PC-3 (cell line): ENCODE measurements around the gene ELMO2. TPM values are rescaled to one million over a fixed set of nuclear protein-coding genes. Genes with fewer than 3 reads are reported as not detected.

Experiments
- ATAC-seq: fragments of 200-7000 bp; cut with Tn5 transposase; 2 replicates; pipeline ENCODE4 v1.9.1; 2020; ENCODE audit warnings: mild to moderate bottlenecking, moderate library complexity
- BruUV-seq: library from RNA; stranded (reverse); fragments of 400-500 nt; replicated peaks from 2 replicates; lab custom pipeline; 2021; lab: Mats Ljungman, UMichigan
- CTCF ChIA-PET: fragments of 300-600 bp; sonication (Branson Sonifier 250); formaldehyde crosslinking; loops from one replicate; lab custom pipeline; 2022; ENCODE audit warnings: antibody characterized with exemption; lab: Charles Lee
- POLR2A ChIA-PET: fragments of 300-600 bp; sonication (Branson Sonifier 250); formaldehyde crosslinking; loops from one replicate; lab custom pipeline; 2022; ENCODE audit warnings: antibody characterized with exemption; ENCODE audit not compliant: unreplicated experiment; lab: Charles Lee
- DNase-seq: peaks from one replicate; pipeline ENCODE4 v3.0.0-alpha.2; 2015
- H2AFZ ChIP-seq: fragments of 300-600 bp; sonication (generic); 2 replicates; pipeline ENCODE4 v1.6.0; 2016; ENCODE audit warnings: antibody characterized with exemption, low read length
- H3F3A ChIP-seq: fragments of 300-600 bp; sonication (generic); one replicate; pipeline ENCODE4 v1.6.0; 2017; ENCODE audit warnings: antibody characterized with exemption, low read length, control low read depth, mild to moderate bottlenecking; ENCODE audit not compliant: unreplicated experiment
- H3K27ac ChIP-seq: fragments of 300-600 bp; sonication (generic); 2 replicates; pipeline ENCODE4 v1.5.1; 2016; ENCODE audit warnings: mild to moderate bottlenecking, low read length
- H3K27me3 ChIP-seq: fragments of 300-600 bp; sonication (generic); 2 replicates; pipeline ENCODE4 v1.6.1; 2016; ENCODE audit warnings: low read length, mixed read lengths
- H3K36me3 ChIP-seq: fragments of 300-600 bp; sonication (generic); 2 replicates; pipeline ENCODE4 v1.6.1; 2016; ENCODE audit warnings: low read depth, mixed run types, low read length, mixed read lengths
- H3K4me1 ChIP-seq: fragments of 300-600 bp; sonication (generic); 2 replicates; pipeline ENCODE4 v1.5.1; 2016; ENCODE audit warnings: low read length; ENCODE audit not compliant: insufficient read depth
- H3K4me2 ChIP-seq: fragments of 300-600 bp; sonication (generic); 2 replicates; pipeline ENCODE4 v1.6.0; 2016; ENCODE audit warnings: low read length
- H3K4me3 ChIP-seq: fragments of 300-600 bp; sonication (generic); 2 replicates; pipeline ENCODE4 v1.5.1; 2016; ENCODE audit warnings: mild to moderate bottlenecking, low read length, mixed read lengths
- H3K79me2 ChIP-seq: fragments of 300-600 bp; sonication (generic); 2 replicates; pipeline ENCODE4 v1.6.1; 2017; ENCODE audit warnings: low read length, mixed read lengths
- H3K9ac ChIP-seq: fragments of 300-600 bp; sonication (generic); 2 replicates; pipeline ENCODE4 v1.6.0; 2016; ENCODE audit warnings: mild to moderate bottlenecking, low read length
- H3K9me2 ChIP-seq: fragments of 300-600 bp; sonication (generic); replicated peaks from 2 replicates; pipeline ENCODE4 v1.6.1; 2016; ENCODE audit warnings: mixed run types, low read length, mixed read lengths
- H3K9me3 ChIP-seq: fragments of 300-600 bp; sonication (generic); 2 replicates; pipeline ENCODE4 v1.6.1; 2016; ENCODE audit warnings: low read length, mixed read lengths
- H4K20me1 ChIP-seq: fragments of 300-600 bp; sonication (generic); 2 replicates; pipeline ENCODE4 v1.6.1; 2016; ENCODE audit warnings: low read length, mixed read lengths
- CTCF ChIP-seq: fragments of 300-600 bp; sonication (generic); conservative IDR thresholded peaks from 2 replicates; pipeline ENCODE4 v1.5.1; 2017; ENCODE audit warnings: antibody characterized with exemption, low read depth, mild to moderate bottlenecking, low read length
- EZH2 ChIP-seq: fragments of 300-600 bp; sonication (generic); IDR thresholded peaks from one replicate; pipeline ENCODE4 v1.6.1; 2017; ENCODE audit warnings: antibody characterized with exemption, mild to moderate bottlenecking, low read length; ENCODE audit not compliant: unreplicated experiment
- EZH2phosphoT487 ChIP-seq: fragments of 300-600 bp; sonication (generic); IDR thresholded peaks from 2 replicates; pipeline ENCODE4 v1.6.1; 2018; ENCODE audit warnings: mild to moderate bottlenecking, antibody characterized with exemption, low read length, borderline replicate concordance
- intact Hi-C: fragments of 100-400 bp; cut with micrococcal nuclease; formaldehyde crosslinking; loops from 2 replicates; pipeline ENCODE4 v1.9.0; 2023
- total RNA-seq: library from RNA; depleted of rRNA; stranded (reverse); fragments of >200 nt; gene quantifications from 2 replicates; pipeline ENCODE4 v1.2.3, GENCODE V29; 2014

The ELMO2 gene
- total RNA-seq, 1 experiment from 2014 or later: 29.0 TPM

DNA sequence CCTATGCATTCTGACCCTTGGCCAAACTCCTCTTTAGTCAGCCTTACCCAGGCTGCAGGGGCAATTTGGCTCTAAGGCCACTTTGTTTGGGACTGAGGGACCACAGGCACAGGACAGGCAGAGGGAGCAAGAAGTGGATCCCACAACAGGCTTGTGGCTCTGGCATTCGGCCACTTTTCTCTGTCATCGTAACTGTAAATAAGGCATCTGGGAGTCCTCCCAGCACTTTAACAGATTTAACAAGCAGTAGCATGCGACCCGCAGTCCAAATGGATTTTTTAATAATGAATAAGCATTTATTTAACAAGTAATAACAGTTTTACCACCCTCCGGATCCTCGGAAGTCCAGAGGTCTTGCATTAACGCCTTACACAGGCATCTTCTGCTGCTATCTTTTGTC lies 82.0 kb downstream of the ELMO2 start:
- no peak for TF ChIP-seq EZH2phosphoT487
- no peak for TF ChIP-seq EZH2
- POLR2A ChIA-PET: no interaction called here
- no peak overlapping the region for H3K9ac ChIP-seq
- no peak overlapping the region for H3K4me2 ChIP-seq
- no peaks in the 10 kb centered on the region for H3K9me3 ChIP-seq
- peaks cover 10% of the 10 kb centered on the region; the same call in 1 of the 2 replicates for H3K27me3 ChIP-seq
- no peak overlapping the region for H3K27ac ChIP-seq
- no peaks in the 10 kb centered on the region for H4K20me1 ChIP-seq
- H3F3A ChIP-seq: no peaks in the 10 kb centered on the region
- intact Hi-C loops: no loop called here
- peak; percentile 66 for ATAC-seq
- H2AFZ ChIP-seq: no peak overlapping the region
- no TSS peak for BruUV-seq
- CTCF ChIA-PET: interaction anchor here (0.6 to 0.7 kb wide), 2 partner anchors 51 to 284 kb away, joined by 3 read pairs; no protein-coding TSS in a partner anchor
- DNase-seq: peak; percentile 69
- H3K36me3 ChIP-seq: no peaks in the 10 kb centered on the region
- H3K9me2 ChIP-seq: no peaks in the 10 kb centered on the region
- no peak overlapping the region for H3K4me3 ChIP-seq
- H3K79me2 ChIP-seq: no peaks in the 10 kb centered on the region
- no peaks in the 10 kb centered on the region; the same call in 1 of the 2 replicates for H3K4me1 ChIP-seq

GRCh38 chr20:46323557-46323956 lies 82.9 kb downstream of the ELMO2 start:
- CTCF ChIA-PET: no interaction called here
- no peak for ATAC-seq
- POLR2A ChIA-PET: no interaction called here

GRCh38 chr20:46322641-46323040 lies 83.8 kb downstream of the ELMO2 start:
- no peaks in the 10 kb centered on the region for H3K79me2 ChIP-seq
- peak; percentile 32 for DNase-seq
- no peak overlapping the region for H3K9ac ChIP-seq
- no peaks in the 10 kb centered on the region for H3K36me3 ChIP-seq
- H3K9me3 ChIP-seq: no peaks in the 10 kb centered on the region
- no peaks in the 10 kb centered on the region for H3K9me2 ChIP-seq
- no peak overlapping the region for H2AFZ ChIP-seq
- POLR2A ChIA-PET: no interaction called here
- CTCF ChIA-PET: interaction anchor here (0.7 to 1.3 kb wide), 2 partner anchors 16 to 357 kb away, joined by 3 to 5 read pairs; no protein-coding TSS in a partner anchor
- peak; percentile 48 for ATAC-seq
- no TSS peak for BruUV-seq
- H3K27ac ChIP-seq: no peak overlapping the region
- no peaks in the 10 kb centered on the region for H3F3A ChIP-seq
- H3K4me2 ChIP-seq: no peak overlapping the region
- no peaks in the 10 kb centered on the region; the same call in 1 of the 2 replicates for H3K4me1 ChIP-seq
- intact Hi-C loops: no loop called here
- H3K27me3 ChIP-seq: peaks cover 15% of the 10 kb centered on the region; the same call in 1 of the 2 replicates
- no peaks in the 10 kb centered on the region for H4K20me1 ChIP-seq
- no peak for TF ChIP-seq EZH2phosphoT487
- TF ChIP-seq EZH2: no peak
- no peak for TF ChIP-seq CTCF
- H3K4me3 ChIP-seq: no peak overlapping the region

More at GRCh38 chr20:46323557-46323956, 82.9 kb downstream of the ELMO2 start:
- H3K4me1 ChIP-seq: no peaks in the 10 kb centered on the region; the same call in 1 of the 2 replicates
- no TSS peak for BruUV-seq
- H3K4me2 ChIP-seq: no peak overlapping the region
- no peaks in the 10 kb centered on the region for H3K9me3 ChIP-seq
- H3K27me3 ChIP-seq: peaks cover 15% of the 10 kb centered on the region; the same call in 1 of the 2 replicates
- no peak overlapping the region for H3K27ac ChIP-seq
- H3K9ac ChIP-seq: no peak overlapping the region
- no peak for DNase-seq
- no peaks in the 10 kb centered on the region for H3K79me2 ChIP-seq
- no peak overlapping the region for H3K4me3 ChIP-seq
- no peaks in the 10 kb centered on the region for H3K36me3 ChIP-seq
- H3K9me2 ChIP-seq: no peaks in the 10 kb centered on the region
- no peaks in the 10 kb centered on the region for H4K20me1 ChIP-seq
- TF ChIP-seq CTCF: no peak
- TF ChIP-seq EZH2: no peak
- TF ChIP-seq EZH2phosphoT487: no peak
- H3F3A ChIP-seq: no peaks in the 10 kb centered on the region
- no peak overlapping the region for H2AFZ ChIP-seq
- intact Hi-C loops: no loop called here
